ENCODE data around the gene UST. TPM values are rescaled to one million over a fixed set of nuclear protein-coding genes. Genes with fewer than 3 reads are reported as not detected.

UST gene
- total RNA-seq, 1 donor from 2014 or later = 5.2 TPM

DNA sequence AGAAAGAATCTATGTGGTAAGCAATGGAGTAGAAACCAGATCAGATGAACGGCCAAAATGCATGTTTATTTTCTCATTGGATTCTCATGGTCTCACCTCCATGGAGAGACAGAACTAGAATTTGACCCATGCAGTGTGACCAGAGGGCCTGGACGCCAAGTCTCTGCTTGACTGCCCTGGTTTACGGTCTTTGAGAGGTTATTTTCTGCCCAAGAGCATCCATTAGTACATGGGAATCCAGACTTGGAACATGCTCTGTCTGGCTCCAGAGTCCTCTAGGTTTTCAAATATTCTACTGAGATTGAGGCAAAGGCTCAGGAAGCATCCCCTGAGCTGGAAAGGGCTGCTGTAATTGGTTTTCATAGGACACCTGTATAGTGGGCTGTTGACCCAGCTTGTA is 45.5 kb upstream of the UST start:
- TF ChIP-seq, protein P1, sequence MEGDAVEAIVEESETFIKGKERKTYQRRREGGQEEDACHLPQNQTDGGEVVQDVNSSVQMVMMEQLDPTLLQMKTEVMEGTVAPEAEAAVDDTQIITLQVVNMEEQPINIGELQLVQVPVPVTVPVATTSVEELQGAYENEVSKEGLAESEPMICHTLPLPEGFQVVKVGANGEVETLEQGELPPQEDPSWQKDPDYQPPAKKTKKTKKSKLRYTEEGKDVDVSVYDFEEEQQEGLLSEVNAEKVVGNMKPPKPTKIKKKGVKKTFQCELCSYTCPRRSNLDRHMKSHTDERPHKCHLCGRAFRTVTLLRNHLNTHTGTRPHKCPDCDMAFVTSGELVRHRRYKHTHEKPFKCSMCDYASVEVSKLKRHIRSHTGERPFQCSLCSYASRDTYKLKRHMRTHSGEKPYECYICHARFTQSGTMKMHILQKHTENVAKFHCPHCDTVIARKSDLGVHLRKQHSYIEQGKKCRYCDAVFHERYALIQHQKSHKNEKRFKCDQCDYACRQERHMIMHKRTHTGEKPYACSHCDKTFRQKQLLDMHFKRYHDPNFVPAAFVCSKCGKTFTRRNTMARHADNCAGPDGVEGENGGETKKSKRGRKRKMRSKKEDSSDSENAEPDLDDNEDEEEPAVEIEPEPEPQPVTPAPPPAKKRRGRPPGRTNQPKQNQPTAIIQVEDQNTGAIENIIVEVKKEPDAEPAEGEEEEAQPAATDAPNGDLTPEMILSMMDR (IDR thresholded peaks at IDR 0.05; ENCODE audit: insufficient read depth, low read length, poor library complexity, severe bottlenecking) = no peak
- Histone ChIP-seq H3K4me3 (ENCODE audit: low read depth, low read length) (no peak overlapping the region), H3K36me3 (ENCODE audit: control insufficient read depth, insufficient read depth, low read length) (no peaks in the 10 kb centered on the region), H3K27me3 (ENCODE audit: control insufficient read depth, insufficient read depth, low read length) (no peaks in the 10 kb centered on the region)
- no peak for DNase-seq (ENCODE audit: low read depth)

DNA sequence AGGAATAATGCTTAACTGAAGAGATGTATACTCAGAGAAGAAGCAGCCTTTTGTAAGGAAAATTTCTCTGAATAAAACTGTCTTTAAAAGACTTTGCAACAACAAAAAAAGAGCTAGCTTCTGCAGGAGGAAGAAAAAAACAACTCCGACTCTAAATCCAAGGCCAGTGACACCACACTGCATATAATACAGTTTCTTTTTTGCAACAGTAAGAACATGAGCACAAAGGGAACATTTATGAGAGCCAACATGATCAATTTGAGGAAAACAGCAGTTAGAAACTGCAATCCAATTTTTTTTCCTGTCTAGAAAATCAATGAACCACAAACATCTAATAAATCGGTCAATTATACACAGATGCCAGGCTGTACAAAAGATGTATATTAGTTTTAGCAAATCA is 42.9 kb upstream of the UST start:
- no peaks in the 10 kb centered on the region for H3K27me3 ChIP-seq (ENCODE audit: control insufficient read depth, insufficient read depth, low read length)
- TF ChIP-seq, protein P1 (IDR thresholded peaks at IDR 0.05; ENCODE audit: insufficient read depth, low read length, poor library complexity, severe bottlenecking) = no peak
- no peaks in the 10 kb centered on the region for H3K36me3 ChIP-seq (ENCODE audit: control insufficient read depth, insufficient read depth, low read length)
- DNase-seq (ENCODE audit: low read depth) = no peak
- H3K4me3 ChIP-seq (ENCODE audit: low read depth, low read length) = no peak overlapping the region

DNA sequence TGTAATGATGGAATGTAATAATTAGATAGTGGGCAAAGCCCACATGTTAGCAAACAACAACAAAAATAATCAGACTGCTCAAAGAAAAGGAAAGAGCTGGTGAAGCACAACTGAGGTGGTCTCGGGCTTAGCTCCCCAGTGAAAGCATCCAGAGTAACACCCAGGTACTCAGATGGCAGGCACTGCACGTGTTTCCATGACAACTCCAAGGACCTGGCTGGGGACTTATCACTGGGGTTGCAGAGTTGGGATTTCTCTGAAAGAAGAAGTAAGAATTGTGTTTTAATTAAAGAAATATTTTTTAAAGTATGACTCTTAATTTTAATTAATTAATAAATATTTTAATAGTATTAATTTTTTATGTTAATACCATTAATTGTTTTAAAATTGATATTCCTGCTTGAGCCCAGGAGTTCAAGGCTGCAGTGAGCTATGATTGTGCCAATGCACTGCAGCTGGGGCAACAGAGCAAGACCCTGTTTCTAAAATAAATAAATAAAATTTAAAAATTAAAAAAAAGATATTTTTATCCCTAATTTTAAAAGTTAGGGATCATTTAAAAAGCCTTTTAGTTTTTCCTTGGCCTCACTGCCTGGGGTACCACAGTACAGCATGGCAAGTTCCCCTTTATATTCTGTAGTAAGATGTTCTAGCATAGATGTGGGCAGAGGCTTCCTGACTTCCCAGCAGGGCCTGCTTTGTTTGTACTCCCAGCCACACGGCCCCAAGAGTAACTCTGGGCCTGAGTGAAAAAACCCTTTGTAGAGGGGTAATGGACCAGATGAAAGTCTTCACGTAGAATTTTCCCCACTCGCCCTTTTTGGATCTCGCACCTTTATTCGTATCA is 42.2 kb upstream of the UST start:
- DNase-seq (ENCODE audit: low read depth) = no peak
- no peak overlapping the region for H3K4me3 ChIP-seq (ENCODE audit: low read depth, low read length)
- no peaks in the 10 kb centered on the region for H3K36me3 ChIP-seq (ENCODE audit: control insufficient read depth, insufficient read depth, low read length)
- TF ChIP-seq, protein P1 (IDR thresholded peaks at IDR 0.05; ENCODE audit: insufficient read depth, low read length, poor library complexity, severe bottlenecking) = no peak
- H3K27me3 ChIP-seq (ENCODE audit: control insufficient read depth, insufficient read depth, low read length) = no peaks in the 10 kb centered on the region

DNA sequence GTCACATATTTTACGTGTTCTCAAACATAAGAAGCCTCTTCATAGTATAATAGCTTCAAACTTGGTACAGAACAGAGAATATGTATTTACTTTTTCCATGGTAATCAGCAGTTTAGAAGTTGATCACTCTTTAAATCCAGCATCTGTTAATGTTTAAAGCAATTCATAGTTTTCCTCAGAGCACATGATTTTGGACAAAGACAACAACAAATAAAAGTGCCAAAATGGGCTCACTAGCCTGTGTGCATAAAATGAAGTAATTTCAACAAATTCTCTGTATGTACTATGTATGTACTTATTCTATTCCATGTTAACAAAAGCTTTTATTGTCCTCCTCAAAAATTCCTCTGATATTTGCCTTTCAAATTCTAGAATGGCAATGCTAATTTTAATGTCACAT is 38.1 kb upstream of the UST start:
- no peaks in the 10 kb centered on the region for H3K27me3 ChIP-seq (ENCODE audit: control insufficient read depth, insufficient read depth, low read length)
- TF ChIP-seq, protein P1 (IDR thresholded peaks at IDR 0.05; ENCODE audit: insufficient read depth, low read length, poor library complexity, severe bottlenecking) = no peak
- no peaks in the 10 kb centered on the region for H3K36me3 ChIP-seq (ENCODE audit: control insufficient read depth, insufficient read depth, low read length)
- H3K4me3 ChIP-seq (ENCODE audit: low read depth, low read length) = no peak overlapping the region
- DNase-seq (ENCODE audit: low read depth) = no peak

DNA sequence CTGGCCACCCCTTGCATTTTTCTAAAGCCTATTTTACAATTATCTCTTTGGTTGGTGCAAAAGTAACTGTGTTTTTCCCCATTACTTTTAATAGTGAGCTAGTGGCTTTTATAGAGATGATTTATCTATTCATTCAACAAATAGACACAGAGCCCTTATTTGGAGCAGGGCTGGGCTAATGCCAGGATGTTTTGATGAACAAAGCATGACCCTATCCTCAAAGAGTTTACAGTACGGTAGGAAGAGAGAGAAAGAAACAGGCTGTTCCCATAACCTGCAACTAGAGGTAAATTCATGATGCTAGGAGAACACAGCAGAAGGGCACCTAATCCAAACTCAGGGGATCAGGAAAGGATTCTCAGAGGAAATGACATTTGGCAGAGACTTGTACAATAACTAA is 37.3 kb upstream of the UST start:
- Histone ChIP-seq H3K4me3 (ENCODE audit: low read depth, low read length) (no peak overlapping the region), H3K36me3 (ENCODE audit: control insufficient read depth, insufficient read depth, low read length) (no peaks in the 10 kb centered on the region), H3K27me3 (ENCODE audit: control insufficient read depth, insufficient read depth, low read length) (no peaks in the 10 kb centered on the region)
- TF ChIP-seq, protein P1 (IDR thresholded peaks at IDR 0.05; ENCODE audit: insufficient read depth, low read length, poor library complexity, severe bottlenecking) = no peak
- no peak for DNase-seq (ENCODE audit: low read depth)
